GM18511 (cell line): ENCODE data around the gene NOS2.
"Not testable (repeated sequence)": the region's sequence is repeated elsewhere in the genome, so short reads cannot be mapped to it uniquely, and the experiment has no call there.

ENCODE experiments used
- ATAC-seq: cut with Tn5 transposase; IDR thresholded peaks from one replicate; pipeline ENCODE4 v1.9.1; 2021; ENCODE audit warnings: mild to moderate bottlenecking, moderate library complexity; ENCODE audit not compliant: unreplicated experiment

The NOS2 gene

GRCh38 chr17:27793168-27793905 is 7.0 kb downstream of the NOS2 start:
- no peak for ATAC-seq

GRCh38 chr17:27792095-27792494 is 8.2 kb downstream of the NOS2 start:
- no peak for ATAC-seq

- ATAC-seq: no peak
Observed at GRCh38 chr17:27788919-27789318, 11.4 kb downstream of the NOS2 start.

GRCh38 chr17:27783440-27784350 is 16.6 kb downstream of the NOS2 start:
- no peak for ATAC-seq

- ATAC-seq: no peak
Observed at GRCh38 chr17:27782791-27783206, 17.5 kb downstream of the NOS2 start.

- no peak for ATAC-seq
Observed at GRCh38 chr17:27780828-27781404, 19.4 kb downstream of the NOS2 start.

GRCh38 chr17:27780092-27780827 is 20.1 kb downstream of the NOS2 start:
- ATAC-seq: no peak

GRCh38 chr17:27778183-27778582 is 22.1 kb downstream of the NOS2 start:
- no peak for ATAC-seq

- no peak for ATAC-seq
Observed at GRCh38 chr17:27776882-27777624, 23.3 kb downstream of the NOS2 start.

- no peak for ATAC-seq
Observed at GRCh38 chr17:27771586-27771985, 28.7 kb downstream of the NOS2 start.

- ATAC-seq: no peak
Observed at GRCh38 chr17:27770877-27771276, 29.5 kb downstream of the NOS2 start.

GRCh38 chr17:27768858-27769410 is 31.4 kb downstream of the NOS2 start:
- ATAC-seq: no peak

GRCh38 chr17:27766438-27766837 is 33.9 kb downstream of the NOS2 start:
- ATAC-seq: no peak

GRCh38 chr17:27765353-27765752 is 35.0 kb downstream of the NOS2 start:
- ATAC-seq: no peak

GRCh38 chr17:27764589-27764988 is 35.7 kb downstream of the NOS2 start:
- no peak for ATAC-seq

GRCh38 chr17:27762527-27763305 is 37.6 kb downstream of the NOS2 start:
- no peak for ATAC-seq

GRCh38 chr17:27760931-27761330 is 39.4 kb downstream of the NOS2 start:
- not testable (repeated sequence) for ATAC-seq

- peak; percentile 46 for ATAC-seq
Observed at GRCh38 chr17:27760069-27760885, 40.1 kb downstream of the NOS2 start.
